Measurements from ENCODE around the gene SCARF2. TPM values are rescaled to one million over a fixed set of nuclear protein-coding genes. Genes with fewer than 3 reads are reported as not detected.

Gene SCARF2
- total and polyA plus RNA-seq, 8 donors: 0.89 to 42.9 (median 3.9) TPM

DNA sequence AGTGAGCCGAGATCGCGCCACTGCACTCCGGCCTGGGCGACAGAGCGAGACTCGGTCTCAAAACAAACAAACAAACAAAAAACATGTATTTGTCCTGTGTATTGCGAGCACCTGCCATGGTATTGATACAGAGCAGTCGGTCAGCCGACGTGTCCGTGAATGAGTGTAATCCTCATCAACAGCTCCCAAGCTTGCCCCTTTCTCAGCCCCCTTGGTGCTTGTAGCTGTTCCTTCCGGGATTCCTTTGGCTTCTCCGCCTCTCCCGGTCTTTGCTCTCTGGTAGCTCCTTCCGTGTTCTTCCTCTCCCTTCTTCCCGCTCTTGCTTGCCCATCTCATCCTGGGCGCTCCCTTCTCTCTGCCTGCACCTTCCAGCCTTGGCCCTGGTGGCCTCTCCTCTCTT, 32.7 kb downstream of the SCARF2 start:
- intact Hi-C loops (cut with DNase I; ENCODE audit: low total_unique reads): no loop called here
- Histone ChIP-seq H3K27me3 (no peaks in the 10 kb centered on the region), H3K27ac (no peak overlapping the region), H3K36me3 (peaks cover 19 to 84% (median 73%) of the 10 kb centered on the region in 4 donors), H3K4me3 (no peak overlapping the region), H3K4me1 (no peaks in the 10 kb centered on the region), H3K9me3 (no peaks in the 10 kb centered on the region)
- WGBS, 5 donors: 93 to 95% (median 95%) methylated on average over 18 of the region's 18 CpGs
- DNase-seq: no peak
- TF ChIP-seq EP300 (IDR thresholded peaks at IDR 0.05) (no peak), POLR2AphosphoS5 (IDR thresholded peaks at IDR 0.05) (no peak), POLR2A (IDR thresholded peaks at IDR 0.05) (no peak)
- TF ChIP-seq, protein P1, sequence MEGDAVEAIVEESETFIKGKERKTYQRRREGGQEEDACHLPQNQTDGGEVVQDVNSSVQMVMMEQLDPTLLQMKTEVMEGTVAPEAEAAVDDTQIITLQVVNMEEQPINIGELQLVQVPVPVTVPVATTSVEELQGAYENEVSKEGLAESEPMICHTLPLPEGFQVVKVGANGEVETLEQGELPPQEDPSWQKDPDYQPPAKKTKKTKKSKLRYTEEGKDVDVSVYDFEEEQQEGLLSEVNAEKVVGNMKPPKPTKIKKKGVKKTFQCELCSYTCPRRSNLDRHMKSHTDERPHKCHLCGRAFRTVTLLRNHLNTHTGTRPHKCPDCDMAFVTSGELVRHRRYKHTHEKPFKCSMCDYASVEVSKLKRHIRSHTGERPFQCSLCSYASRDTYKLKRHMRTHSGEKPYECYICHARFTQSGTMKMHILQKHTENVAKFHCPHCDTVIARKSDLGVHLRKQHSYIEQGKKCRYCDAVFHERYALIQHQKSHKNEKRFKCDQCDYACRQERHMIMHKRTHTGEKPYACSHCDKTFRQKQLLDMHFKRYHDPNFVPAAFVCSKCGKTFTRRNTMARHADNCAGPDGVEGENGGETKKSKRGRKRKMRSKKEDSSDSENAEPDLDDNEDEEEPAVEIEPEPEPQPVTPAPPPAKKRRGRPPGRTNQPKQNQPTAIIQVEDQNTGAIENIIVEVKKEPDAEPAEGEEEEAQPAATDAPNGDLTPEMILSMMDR (IDR thresholded peaks at IDR 0.05): no peak

DNA sequence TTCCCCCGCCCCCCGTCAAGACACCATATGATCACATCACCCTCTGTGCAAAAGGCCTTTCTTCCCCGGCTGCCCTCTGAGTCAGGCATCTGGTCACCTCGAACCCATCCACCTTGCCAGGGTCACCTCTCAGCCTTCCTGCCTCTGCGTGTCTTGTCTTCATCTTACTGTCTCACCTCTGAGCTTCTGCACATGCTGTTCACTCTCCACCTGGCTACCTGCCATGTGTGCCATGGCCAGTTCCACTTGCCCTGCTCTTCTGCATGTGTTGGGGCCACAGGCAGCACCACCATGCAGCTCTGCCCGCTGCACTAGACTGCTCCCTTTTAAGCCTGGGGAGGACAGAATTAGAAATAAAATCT, 33.9 kb downstream of the SCARF2 start:
- H3K36me3 ChIP-seq: peaks cover 19 to 81% (median 73%) of the 10 kb centered on the region in 4 donors
- H3K4me3 ChIP-seq: no peak overlapping the region
- H3K4me1 ChIP-seq: peaks cover 0 to 8% (median 0%) of the 10 kb centered on the region in 4 donors
- no peaks in the 10 kb centered on the region for H3K27me3 ChIP-seq
- 91 to 99% (median 94%) methylated on average over 6 of the region's 6 CpGs for WGBS, 5 donors
- no peaks in the 10 kb centered on the region for H3K9me3 ChIP-seq
- intact Hi-C loops (cut with DNase I; ENCODE audit: low total_unique reads): no loop called here
- TF ChIP-seq, protein P1 (IDR thresholded peaks at IDR 0.05): no peak
- no peak for TF ChIP-seq POLR2A (IDR thresholded peaks at IDR 0.05)
- TF ChIP-seq POLR2AphosphoS5 (IDR thresholded peaks at IDR 0.05): no peak
- TF ChIP-seq EP300 (IDR thresholded peaks at IDR 0.05): no peak
- H3K27ac ChIP-seq: no peak overlapping the region
- DNase-seq: no peak

DNA sequence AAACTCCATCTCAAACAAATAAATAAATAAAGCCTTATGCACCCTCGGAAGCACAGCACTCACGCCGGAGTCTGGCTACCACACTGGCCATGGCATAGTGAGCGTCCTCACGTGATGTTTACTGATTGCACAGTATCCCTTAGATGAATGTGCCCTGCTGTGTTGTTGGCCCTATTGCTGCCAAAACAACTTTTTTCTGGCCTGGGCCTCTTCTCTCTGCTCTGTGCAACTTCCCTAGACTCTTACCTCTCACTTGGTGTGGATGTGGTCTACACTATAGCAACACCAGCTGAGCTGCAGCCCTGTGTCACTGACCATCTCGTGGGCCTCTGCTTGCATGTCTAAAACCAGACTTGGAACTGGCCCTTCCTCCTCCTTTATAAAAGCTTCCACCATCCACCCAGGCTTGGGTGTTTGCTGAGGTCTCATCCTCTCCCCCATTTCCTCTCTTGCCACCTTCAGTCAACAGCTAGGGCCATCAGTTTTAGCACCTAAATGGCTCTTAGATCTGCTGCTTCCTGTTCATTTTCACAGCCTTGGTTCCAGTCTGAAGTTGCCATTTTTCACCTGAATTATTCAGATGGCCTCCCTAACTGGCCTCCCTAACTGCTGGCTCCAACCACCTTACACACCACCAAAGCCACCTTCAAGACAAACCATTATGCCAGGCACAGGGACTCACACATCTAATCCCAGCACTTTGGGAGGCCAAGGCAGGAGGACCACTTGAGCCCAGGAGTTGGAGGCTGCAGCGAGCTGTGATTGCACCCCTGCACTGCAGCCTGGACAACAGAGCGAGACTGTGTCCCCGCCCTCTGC, 34.5 kb downstream of the SCARF2 start:
- 93 to 97% (median 94%) methylated on average over 9 of the region's 9 CpGs for WGBS, 5 donors
- peaks cover 0 to 8% (median 0%) of the 10 kb centered on the region in 4 donors for H3K4me1 ChIP-seq

DNA sequence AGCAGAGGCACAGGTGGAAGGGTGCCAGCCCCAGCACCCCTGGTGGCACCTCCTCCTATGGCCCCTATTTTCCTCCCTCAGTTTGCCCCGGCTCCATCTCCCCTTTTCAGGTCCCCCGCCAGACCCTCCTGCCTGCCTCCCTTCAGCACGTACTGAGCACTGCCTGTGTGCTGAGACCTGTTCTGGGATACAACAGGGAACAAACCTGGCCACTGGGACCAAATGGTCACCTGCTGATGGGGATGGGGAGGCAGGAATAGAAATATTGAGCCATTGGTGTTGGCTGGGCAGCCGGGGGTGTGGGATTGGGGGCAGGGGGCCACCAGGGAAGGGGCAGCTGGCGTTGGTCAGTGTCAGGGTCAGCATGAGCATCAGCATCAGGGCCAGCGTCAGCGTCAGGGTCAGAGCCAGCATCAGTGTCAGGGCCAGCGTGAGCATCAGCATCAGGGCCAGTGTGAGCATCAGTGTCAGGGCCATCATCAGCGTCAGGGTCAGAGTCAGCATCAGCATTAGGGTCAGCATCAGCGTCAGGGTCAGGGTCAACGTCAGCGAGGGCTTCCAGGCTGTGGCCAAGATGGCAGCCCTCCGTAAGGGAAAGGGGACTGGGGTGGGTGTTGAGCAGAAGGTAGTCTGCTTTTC, 36.1 kb downstream of the SCARF2 start:
- no peak overlapping the region for H3K4me3 ChIP-seq
- intact Hi-C loops (cut with DNase I; ENCODE audit: low total_unique reads): no loop called here
- TF ChIP-seq, protein P1 (IDR thresholded peaks at IDR 0.05): no peak
- TF ChIP-seq POLR2AphosphoS5 (IDR thresholded peaks at IDR 0.05): no peak
- no peak for TF ChIP-seq EP300 (IDR thresholded peaks at IDR 0.05)
- TF ChIP-seq POLR2A (IDR thresholded peaks at IDR 0.05): no peak
- WGBS, 5 donors: 92 to 99% (median 95%) methylated on average over 13 of the region's 13 CpGs
- no peak overlapping the region for H3K27ac ChIP-seq
- no peaks in the 10 kb centered on the region for H3K9me3 ChIP-seq
- H3K27me3 ChIP-seq: no peaks in the 10 kb centered on the region
- H3K4me1 ChIP-seq: peaks cover 0 to 11% (median 2%) of the 10 kb centered on the region in 4 donors
- peaks cover 19 to 59% (median 56%) of the 10 kb centered on the region in 4 donors for H3K36me3 ChIP-seq
- DNase-seq: no peak

More for the DNA sequence above, 34.5 kb downstream of the SCARF2 start:
- no peak for DNase-seq
- H3K9me3 ChIP-seq: no peaks in the 10 kb centered on the region
- peaks cover 19 to 76% (median 72%) of the 10 kb centered on the region in 4 donors for H3K36me3 ChIP-seq
- no peaks in the 10 kb centered on the region for H3K27me3 ChIP-seq
- H3K4me3 ChIP-seq: no peak overlapping the region
- intact Hi-C loops (cut with DNase I; ENCODE audit: low total_unique reads): no loop called here
- TF ChIP-seq POLR2A (IDR thresholded peaks at IDR 0.05): no peak
- TF ChIP-seq, protein P1 (IDR thresholded peaks at IDR 0.05): no peak
- H3K27ac ChIP-seq: no peak overlapping the region

All from stomach (tissue), 9 donors.